ENCODE data around the gene FATE1.

GRCh38 chrX:151711787-151712186 lies 4.0 kb upstream of the FATE1 start:
- TF ChIP-seq, protein P1, sequence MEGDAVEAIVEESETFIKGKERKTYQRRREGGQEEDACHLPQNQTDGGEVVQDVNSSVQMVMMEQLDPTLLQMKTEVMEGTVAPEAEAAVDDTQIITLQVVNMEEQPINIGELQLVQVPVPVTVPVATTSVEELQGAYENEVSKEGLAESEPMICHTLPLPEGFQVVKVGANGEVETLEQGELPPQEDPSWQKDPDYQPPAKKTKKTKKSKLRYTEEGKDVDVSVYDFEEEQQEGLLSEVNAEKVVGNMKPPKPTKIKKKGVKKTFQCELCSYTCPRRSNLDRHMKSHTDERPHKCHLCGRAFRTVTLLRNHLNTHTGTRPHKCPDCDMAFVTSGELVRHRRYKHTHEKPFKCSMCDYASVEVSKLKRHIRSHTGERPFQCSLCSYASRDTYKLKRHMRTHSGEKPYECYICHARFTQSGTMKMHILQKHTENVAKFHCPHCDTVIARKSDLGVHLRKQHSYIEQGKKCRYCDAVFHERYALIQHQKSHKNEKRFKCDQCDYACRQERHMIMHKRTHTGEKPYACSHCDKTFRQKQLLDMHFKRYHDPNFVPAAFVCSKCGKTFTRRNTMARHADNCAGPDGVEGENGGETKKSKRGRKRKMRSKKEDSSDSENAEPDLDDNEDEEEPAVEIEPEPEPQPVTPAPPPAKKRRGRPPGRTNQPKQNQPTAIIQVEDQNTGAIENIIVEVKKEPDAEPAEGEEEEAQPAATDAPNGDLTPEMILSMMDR (IDR thresholded peaks at IDR 0.05 in 8 of 11, conservative IDR thresholded peaks at IDR 0.05 in 3 of 11): no peak
- TF ChIP-seq POLR2AphosphoS5 (IDR thresholded peaks at IDR 0.05): no peak

Data from spleen (tissue), 7 donors.